Epithelial cell of prostate (primary cell): ENCODE measurements around the gene CCS.

Source experiments
- DNase-seq: peaks from one replicate; pipeline ENCODE4 v3.0.0-alpha.2; 2011; ENCODE audit warnings: low read depth, low spot score
- H3K27ac ChIP-seq: fragments of 450-650 bp; 2 replicates; pipeline ENCODE4 v1.5.1; 2017; ENCODE audit warnings: mild to moderate bottlenecking

CCS gene

GRCh38 chr11:66651016-66651415, 58.0 kb downstream of the CCS start:
- DNase-seq, result no peak
- H3K27ac ChIP-seq, result no peak overlapping the region

- no peak for DNase-seq
- H3K27ac ChIP-seq, result peak overlapping the region; percentile 31
Observed at GRCh38 chr11:66652651-66653050, 59.7 kb downstream of the CCS start.

GRCh38 chr11:66653123-66653522, 60.1 kb downstream of the CCS start:
- H3K27ac ChIP-seq, result peak overlapping the region; percentile 31
- DNase-seq, result no peak
